Ishikawa (cell line): ENCODE results near the gene PROM1.

Experiments used
- CEBPB ChIP-seq: IDR thresholded peaks from 2 replicates; pipeline ENCODE4 v1.6.1; 2012
- CREB1 ChIP-seq: IDR thresholded peaks from 2 replicates; pipeline ENCODE4 v1.6.1; 2012; ENCODE audit warnings: low read depth
- EGR1 ChIP-seq: IDR thresholded peaks from 2 replicates; pipeline ENCODE4 v1.6.1; 2012
- EP300 ChIP-seq: IDR thresholded peaks from 2 replicates; pipeline ENCODE4 v1.6.1; 2012; ENCODE audit warnings: borderline replicate concordance
- FOXM1 ChIP-seq: IDR thresholded peaks from 2 replicates; pipeline ENCODE4 v1.6.1; 2012; ENCODE audit warnings: low read depth, borderline replicate concordance
- MAX ChIP-seq: IDR thresholded peaks from 2 replicates; pipeline ENCODE4 v1.6.1; 2012
- NFIC ChIP-seq: IDR thresholded peaks from 2 replicates; pipeline ENCODE4 v1.6.1; 2012
- RAD21 ChIP-seq: IDR thresholded peaks from 2 replicates; pipeline ENCODE4 v1.6.1; 2012; ENCODE audit warnings: low read depth
- TAF1 ChIP-seq: IDR thresholded peaks from 2 replicates; pipeline ENCODE4 v1.6.1; 2012; ENCODE audit warnings: low read depth, mild to moderate bottlenecking
- TCF12 ChIP-seq: IDR thresholded peaks from 2 replicates; pipeline ENCODE4 v1.6.1; 2012; ENCODE audit warnings: low read depth
- TEAD4 ChIP-seq: IDR thresholded peaks from 2 replicates; pipeline ENCODE4 v1.6.1; 2012
- YY1 ChIP-seq: IDR thresholded peaks from 2 replicates; pipeline ENCODE4 v1.6.1; 2012; ENCODE audit warnings: low read depth
- ZBTB7A ChIP-seq: IDR thresholded peaks from 2 replicates; pipeline ENCODE4 v1.6.1; 2012; ENCODE audit warnings: low read depth
- TF ChIP-seq, protein P1 (sequence below): IDR thresholded peaks from 2 replicates; pipeline ENCODE4 v1.6.1; 2012
- TF ChIP-seq, protein P2 (sequence below): IDR thresholded peaks from 2 replicates; pipeline ENCODE4 v1.6.1; 2012; ENCODE audit warnings: low read depth, mild to moderate bottlenecking

The PROM1 gene

GRCh38 chr4:16113741-16114140 is 29.9 kb upstream of the PROM1 start:
- TF ChIP-seq CEBPB (no peak), EGR1 (no peak), MAX (no peak), FOXM1 (no peak), CREB1 (no peak), TEAD4 (no peak), TCF12 (no peak), YY1 (no peak), NFIC (no peak), EP300 (no peak), TAF1 (no peak), ZBTB7A (no peak), RAD21 (no peak)
- TF ChIP-seq, protein P1, sequence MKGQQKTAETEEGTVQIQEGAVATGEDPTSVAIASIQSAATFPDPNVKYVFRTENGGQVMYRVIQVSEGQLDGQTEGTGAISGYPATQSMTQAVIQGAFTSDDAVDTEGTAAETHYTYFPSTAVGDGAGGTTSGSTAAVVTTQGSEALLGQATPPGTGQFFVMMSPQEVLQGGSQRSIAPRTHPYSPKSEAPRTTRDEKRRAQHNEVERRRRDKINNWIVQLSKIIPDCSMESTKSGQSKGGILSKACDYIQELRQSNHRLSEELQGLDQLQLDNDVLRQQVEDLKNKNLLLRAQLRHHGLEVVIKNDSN: no peak
- TF ChIP-seq, protein P2, sequence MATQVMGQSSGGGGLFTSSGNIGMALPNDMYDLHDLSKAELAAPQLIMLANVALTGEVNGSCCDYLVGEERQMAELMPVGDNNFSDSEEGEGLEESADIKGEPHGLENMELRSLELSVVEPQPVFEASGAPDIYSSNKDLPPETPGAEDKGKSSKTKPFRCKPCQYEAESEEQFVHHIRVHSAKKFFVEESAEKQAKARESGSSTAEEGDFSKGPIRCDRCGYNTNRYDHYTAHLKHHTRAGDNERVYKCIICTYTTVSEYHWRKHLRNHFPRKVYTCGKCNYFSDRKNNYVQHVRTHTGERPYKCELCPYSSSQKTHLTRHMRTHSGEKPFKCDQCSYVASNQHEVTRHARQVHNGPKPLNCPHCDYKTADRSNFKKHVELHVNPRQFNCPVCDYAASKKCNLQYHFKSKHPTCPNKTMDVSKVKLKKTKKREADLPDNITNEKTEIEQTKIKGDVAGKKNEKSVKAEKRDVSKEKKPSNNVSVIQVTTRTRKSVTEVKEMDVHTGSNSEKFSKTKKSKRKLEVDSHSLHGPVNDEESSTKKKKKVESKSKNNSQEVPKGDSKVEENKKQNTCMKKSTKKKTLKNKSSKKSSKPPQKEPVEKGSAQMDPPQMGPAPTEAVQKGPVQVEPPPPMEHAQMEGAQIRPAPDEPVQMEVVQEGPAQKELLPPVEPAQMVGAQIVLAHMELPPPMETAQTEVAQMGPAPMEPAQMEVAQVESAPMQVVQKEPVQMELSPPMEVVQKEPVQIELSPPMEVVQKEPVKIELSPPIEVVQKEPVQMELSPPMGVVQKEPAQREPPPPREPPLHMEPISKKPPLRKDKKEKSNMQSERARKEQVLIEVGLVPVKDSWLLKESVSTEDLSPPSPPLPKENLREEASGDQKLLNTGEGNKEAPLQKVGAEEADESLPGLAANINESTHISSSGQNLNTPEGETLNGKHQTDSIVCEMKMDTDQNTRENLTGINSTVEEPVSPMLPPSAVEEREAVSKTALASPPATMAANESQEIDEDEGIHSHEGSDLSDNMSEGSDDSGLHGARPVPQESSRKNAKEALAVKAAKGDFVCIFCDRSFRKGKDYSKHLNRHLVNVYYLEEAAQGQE: no peak

DNA sequence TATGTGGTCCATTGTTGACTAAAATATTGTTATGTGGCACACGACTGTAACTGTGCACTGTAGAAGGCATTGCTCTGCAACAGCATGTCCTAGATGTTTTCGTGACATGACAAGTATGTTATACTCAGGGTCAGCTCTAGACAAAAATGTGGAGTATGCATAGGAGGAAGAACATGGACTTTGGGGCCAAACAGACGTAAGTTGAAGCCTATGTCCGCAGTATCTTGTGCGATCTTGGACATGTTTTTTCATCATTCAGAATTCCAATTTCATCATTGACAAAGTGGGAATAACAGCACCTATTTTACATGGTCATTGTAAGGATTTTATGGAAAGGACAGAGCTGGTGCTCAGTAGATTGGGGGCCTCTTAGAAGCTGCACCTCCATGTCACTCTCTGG is 27.7 kb upstream of the PROM1 start:
- TF ChIP-seq YY1 (no peak), CEBPB (no peak), RAD21 (no peak), CREB1 (no peak), ZBTB7A (no peak), TCF12 (no peak)
- TF ChIP-seq, protein P2: no peak

- TF ChIP-seq TEAD4 (no peak), MAX (no peak), CREB1 (no peak), CEBPB (no peak), YY1 (no peak), TCF12 (no peak), EP300 (no peak), TAF1 (no peak), EGR1 (no peak), ZBTB7A (no peak), FOXM1 (no peak), RAD21 (no peak), NFIC (no peak)
- TF ChIP-seq, protein P2: no peak
- TF ChIP-seq, protein P1: no peak
Observed at GRCh38 chr4:16110661-16111290, 27.0 kb upstream of the PROM1 start.

- TF ChIP-seq YY1: no peak
Observed at GRCh38 chr4:16110199-16110598, 26.4 kb upstream of the PROM1 start.

GRCh38 chr4:16109256-16109655 is 25.4 kb upstream of the PROM1 start:
- TF ChIP-seq FOXM1 (no peak), TAF1 (no peak), ZBTB7A (no peak), NFIC (no peak), MAX (no peak), EP300 (no peak), CEBPB (no peak), TEAD4 (no peak), EGR1 (no peak), CREB1 (no peak)
- TF ChIP-seq, protein P2: no peak
